ENCODE results near the gene ASTL.

ASTL gene

DNA sequence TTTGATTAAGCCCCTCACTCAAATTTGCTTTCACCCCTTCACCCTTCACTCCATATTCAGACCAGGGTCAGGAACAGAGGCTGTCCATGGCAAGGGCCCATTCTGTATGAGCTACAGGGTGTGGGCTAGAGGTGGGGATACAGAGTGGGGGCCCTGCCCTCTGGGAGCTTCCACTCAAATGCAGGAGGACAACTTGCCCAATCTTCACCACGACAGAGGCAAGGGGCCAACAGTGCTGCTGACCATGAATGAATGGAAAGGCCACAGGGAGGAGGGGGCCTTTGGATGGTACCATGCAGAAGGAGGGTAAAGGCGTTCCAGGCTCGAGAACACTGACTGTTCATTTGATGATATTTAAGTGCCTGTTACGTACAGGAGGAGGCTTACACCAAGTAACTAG lies 44.8 kb downstream of the ASTL start:
- POLR2A ChIA-PET: no interaction called here

GRCh38 chr2:96092951-96093350 lies 45.4 kb downstream of the ASTL start:
- CTCF ChIA-PET: interaction anchor here (1.8 to 3.2 kb wide), 2 partner anchors 24 to 45 kb away, joined by 5 to 8 read pairs; partner anchors contain the start of gene ASTL
- no peak for DNase-seq

More for the DNA sequence above, 44.8 kb downstream of the ASTL start:
- Histone ChIP-seq H3K27ac (ENCODE audit: insufficient read depth in 1 of 2, low read depth in 1 of 2, low read length in 2 of 2, poor library complexity in 1 of 2, severe bottlenecking in 2 of 2) (no peak overlapping the region), H3K9me3 (ENCODE audit: control extremely low read depth in 1 of 5, control insufficient read depth in 4 of 5, insufficient read depth in 2 of 5, low read depth in 1 of 5, low read length in 4 of 5) (no peaks in the 10 kb centered on the region), H3K36me3 (ENCODE audit: control insufficient read depth in 4 of 4, insufficient read depth in 4 of 4, low read length in 3 of 4) (no peaks in the 10 kb centered on the region), H3K27me3 (replicated peaks in 2 of 5; ENCODE audit: control insufficient read depth in 4 of 5, insufficient read depth in 5 of 5, low read length in 4 of 5) (no peaks in the 10 kb centered on the region), H3K4me3 (ENCODE audit: control insufficient read depth in 1 of 7, extremely low read depth in 1 of 7, insufficient read depth in 4 of 7, low read depth in 2 of 7, low read length in 6 of 7) (no peak overlapping the region), H3K4me1 (ENCODE audit: control extremely low read depth in 1 of 4, control insufficient read depth in 4 of 4, insufficient read depth in 4 of 4, low read length in 3 of 4) (no peaks in the 10 kb centered on the region)
- CTCF ChIA-PET: interaction anchor here (1.8 to 3.2 kb wide), 2 partner anchors 24 to 45 kb away, joined by 5 to 8 read pairs; partner anchors contain the start of gene ASTL
- WGBS (ENCODE audit: insufficient coverage): 100% methylated on average over 4 of the region's 4 CpGs
- DNase-seq: no peak

GRCh38 chr2:96092573-96092877 lies 45.8 kb downstream of the ASTL start:
- POLR2A ChIA-PET: no interaction called here
- WGBS (ENCODE audit: insufficient coverage): 97% methylated on average over 4 of the region's 4 CpGs
- H3K27me3 ChIP-seq (replicated peaks in 2 of 5; ENCODE audit: control insufficient read depth in 4 of 5, insufficient read depth in 5 of 5, low read length in 4 of 5): no peaks in the 10 kb centered on the region
- no peak overlapping the region for H3K4me3 ChIP-seq (ENCODE audit: control insufficient read depth in 1 of 7, extremely low read depth in 1 of 7, insufficient read depth in 4 of 7, low read depth in 2 of 7, low read length in 6 of 7)
- CTCF ChIA-PET: interaction anchor here (1.8 to 3.2 kb wide), 2 partner anchors 25 to 46 kb away, joined by 5 to 8 read pairs; partner anchors contain the start of gene ASTL
- no peak overlapping the region for H3K27ac ChIP-seq (ENCODE audit: insufficient read depth in 1 of 2, low read depth in 1 of 2, low read length in 2 of 2, poor library complexity in 1 of 2, severe bottlenecking in 2 of 2)
- DNase-seq: no peak
- no peaks in the 10 kb centered on the region for H3K9me3 ChIP-seq (ENCODE audit: control extremely low read depth in 1 of 5, control insufficient read depth in 4 of 5, insufficient read depth in 2 of 5, low read depth in 1 of 5, low read length in 4 of 5)
- no peaks in the 10 kb centered on the region for H3K36me3 ChIP-seq (ENCODE audit: control insufficient read depth in 4 of 4, insufficient read depth in 4 of 4, low read length in 3 of 4)
- no peaks in the 10 kb centered on the region for H3K4me1 ChIP-seq (ENCODE audit: control extremely low read depth in 1 of 4, control insufficient read depth in 4 of 4, insufficient read depth in 4 of 4, low read length in 3 of 4)

More at GRCh38 chr2:96092951-96093350, 45.4 kb downstream of the ASTL start:
- WGBS (ENCODE audit: insufficient coverage): 96% methylated on average over 3 of the region's 3 CpGs
- Histone ChIP-seq H3K36me3 (ENCODE audit: control insufficient read depth in 4 of 4, insufficient read depth in 4 of 4, low read length in 3 of 4) (no peaks in the 10 kb centered on the region), H3K4me3 (ENCODE audit: control insufficient read depth in 1 of 7, extremely low read depth in 1 of 7, insufficient read depth in 4 of 7, low read depth in 2 of 7, low read length in 6 of 7) (no peak overlapping the region), H3K9me3 (ENCODE audit: control extremely low read depth in 1 of 5, control insufficient read depth in 4 of 5, insufficient read depth in 2 of 5, low read depth in 1 of 5, low read length in 4 of 5) (no peaks in the 10 kb centered on the region), H3K27me3 (replicated peaks in 2 of 5; ENCODE audit: control insufficient read depth in 4 of 5, insufficient read depth in 5 of 5, low read length in 4 of 5) (no peaks in the 10 kb centered on the region), H3K4me1 (ENCODE audit: control extremely low read depth in 1 of 4, control insufficient read depth in 4 of 4, insufficient read depth in 4 of 4, low read length in 3 of 4) (no peaks in the 10 kb centered on the region), H3K27ac (ENCODE audit: insufficient read depth in 1 of 2, low read depth in 1 of 2, low read length in 2 of 2, poor library complexity in 1 of 2, severe bottlenecking in 2 of 2) (no peak overlapping the region)
- POLR2A ChIA-PET: no interaction called here

DNA sequence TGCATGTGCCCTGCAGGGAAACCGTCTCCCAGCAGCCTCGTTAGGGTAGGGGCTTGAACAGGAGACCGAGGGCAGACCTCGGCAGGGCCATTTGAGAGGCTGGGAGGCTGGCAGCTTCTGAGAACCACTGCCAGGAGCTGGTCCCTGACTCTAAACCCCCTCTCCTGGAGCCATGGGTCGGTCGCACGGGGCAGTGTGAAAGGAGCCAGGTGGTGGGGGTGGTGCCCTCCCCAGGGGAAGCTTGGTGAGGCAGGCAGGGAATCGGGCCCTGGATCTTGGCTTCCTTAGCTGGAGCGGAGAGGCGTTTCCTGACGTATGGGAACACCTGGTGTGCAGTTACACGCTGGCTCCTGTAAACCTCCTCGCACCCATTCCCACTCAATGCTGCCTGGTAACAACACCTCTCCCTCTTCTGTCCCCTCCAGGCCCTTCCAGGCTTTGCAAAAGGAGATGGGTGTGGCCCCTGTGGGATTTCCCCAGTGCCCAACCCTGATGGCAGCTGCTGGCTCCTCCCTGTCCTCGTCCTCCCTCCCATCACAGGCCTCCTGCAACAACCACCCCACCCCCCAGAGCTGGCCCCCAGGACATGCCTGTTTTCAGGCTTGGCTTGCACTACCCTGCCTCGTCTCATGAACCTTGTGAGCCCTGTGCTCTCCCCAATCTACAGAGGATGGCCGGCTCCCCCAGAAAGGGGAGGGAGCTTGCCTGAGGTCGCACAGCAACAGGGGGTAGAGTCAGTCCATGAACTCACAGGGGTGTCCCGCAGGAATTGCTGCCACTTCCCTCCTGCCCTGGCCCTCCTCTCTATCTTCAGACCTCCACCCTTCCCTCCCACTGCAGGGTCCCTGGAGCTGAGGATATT lies 46.4 kb downstream of the ASTL start:
- no peak overlapping the region for H3K4me3 ChIP-seq (ENCODE audit: control insufficient read depth in 1 of 7, extremely low read depth in 1 of 7, insufficient read depth in 4 of 7, low read depth in 2 of 7, low read length in 6 of 7)
- no peak overlapping the region for H3K27ac ChIP-seq (ENCODE audit: insufficient read depth in 1 of 2, low read depth in 1 of 2, low read length in 2 of 2, poor library complexity in 1 of 2, severe bottlenecking in 2 of 2)
- 96% methylated on average over 15 of the region's 18 CpGs for WGBS (ENCODE audit: insufficient coverage)
- H3K4me1 ChIP-seq (ENCODE audit: control extremely low read depth in 1 of 4, control insufficient read depth in 4 of 4, insufficient read depth in 4 of 4, low read length in 3 of 4): no peaks in the 10 kb centered on the region
- H3K36me3 ChIP-seq (ENCODE audit: control insufficient read depth in 4 of 4, insufficient read depth in 4 of 4, low read length in 3 of 4): no peaks in the 10 kb centered on the region
- H3K27me3 ChIP-seq (replicated peaks in 2 of 5; ENCODE audit: control insufficient read depth in 4 of 5, insufficient read depth in 5 of 5, low read length in 4 of 5): no peaks in the 10 kb centered on the region
- H3K9me3 ChIP-seq (ENCODE audit: control extremely low read depth in 1 of 5, control insufficient read depth in 4 of 5, insufficient read depth in 2 of 5, low read depth in 1 of 5, low read length in 4 of 5): no peaks in the 10 kb centered on the region
- ChIA-PET POLR2A (no interaction called here), CTCF (interaction anchor here (1.8 to 3.2 kb wide), 2 partner anchors 25 to 46 kb away, joined by 5 to 8 read pairs; partner anchors contain the start of gene ASTL)
- DNase-seq: no peak

DNA sequence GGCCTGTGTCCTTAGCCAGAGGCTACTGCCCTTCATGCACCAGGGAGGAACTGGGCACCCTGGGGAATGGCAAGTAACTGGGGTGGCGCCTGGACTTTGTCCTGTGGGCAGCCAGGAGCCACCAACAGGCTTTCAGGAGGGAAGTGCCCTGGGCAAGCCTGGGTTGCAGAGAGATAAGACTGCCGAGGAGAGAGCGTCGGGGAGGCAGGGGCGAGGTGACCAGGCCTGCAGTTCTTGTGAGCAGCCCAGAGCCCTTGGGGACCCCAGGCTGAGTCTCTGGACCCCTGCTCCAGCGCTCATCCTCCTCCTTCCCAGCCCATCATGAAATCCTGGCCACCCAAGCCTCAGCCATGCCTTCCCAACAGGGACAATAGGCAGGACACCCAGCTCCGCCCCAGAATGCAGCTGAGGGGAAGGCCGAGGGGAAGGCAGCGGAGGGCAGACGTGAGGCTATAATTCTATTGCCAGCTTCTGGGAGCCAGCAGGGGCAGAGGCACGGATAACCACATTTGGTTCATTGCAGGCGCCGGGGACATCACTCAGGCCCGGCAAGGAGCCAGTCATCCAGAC lies 47.1 kb downstream of the ASTL start:
- ChIA-PET POLR2A (no interaction called here), CTCF (interaction anchor here (1.1 to 3.2 kb wide), 2 partner anchors 11 to 26 kb away, joined by 3 to 8 read pairs; no protein-coding TSS in a partner anchor)
- no peak overlapping the region for H3K27ac ChIP-seq (ENCODE audit: insufficient read depth in 1 of 2, low read depth in 1 of 2, low read length in 2 of 2, poor library complexity in 1 of 2, severe bottlenecking in 2 of 2)
- H3K4me3 ChIP-seq (ENCODE audit: control insufficient read depth in 1 of 7, extremely low read depth in 1 of 7, insufficient read depth in 4 of 7, low read depth in 2 of 7, low read length in 6 of 7): no peak overlapping the region
- no peaks in the 10 kb centered on the region for H3K36me3 ChIP-seq (ENCODE audit: control insufficient read depth in 4 of 4, insufficient read depth in 4 of 4, low read length in 3 of 4)
- H3K4me1 ChIP-seq (ENCODE audit: control extremely low read depth in 1 of 4, control insufficient read depth in 4 of 4, insufficient read depth in 4 of 4, low read length in 3 of 4): no peaks in the 10 kb centered on the region
- WGBS (ENCODE audit: insufficient coverage): 96% methylated on average over 14 of the region's 14 CpGs
- no peaks in the 10 kb centered on the region for H3K27me3 ChIP-seq (replicated peaks in 2 of 5; ENCODE audit: control insufficient read depth in 4 of 5, insufficient read depth in 5 of 5, low read length in 4 of 5)
- DNase-seq: no peak
- H3K9me3 ChIP-seq (ENCODE audit: control extremely low read depth in 1 of 5, control insufficient read depth in 4 of 5, insufficient read depth in 2 of 5, low read depth in 1 of 5, low read length in 4 of 5): no peaks in the 10 kb centered on the region

GRCh38 chr2:96090196-96090926 lies 47.9 kb downstream of the ASTL start:
- Histone ChIP-seq H3K27ac (ENCODE audit: insufficient read depth in 1 of 2, low read depth in 1 of 2, low read length in 2 of 2, poor library complexity in 1 of 2, severe bottlenecking in 2 of 2) (no peak overlapping the region), H3K9me3 (ENCODE audit: control extremely low read depth in 1 of 5, control insufficient read depth in 4 of 5, insufficient read depth in 2 of 5, low read depth in 1 of 5, low read length in 4 of 5) (no peaks in the 10 kb centered on the region), H3K4me1 (ENCODE audit: control extremely low read depth in 1 of 4, control insufficient read depth in 4 of 4, insufficient read depth in 4 of 4, low read length in 3 of 4) (no peaks in the 10 kb centered on the region), H3K36me3 (ENCODE audit: control insufficient read depth in 4 of 4, insufficient read depth in 4 of 4, low read length in 3 of 4) (no peaks in the 10 kb centered on the region), H3K27me3 (replicated peaks in 2 of 5; ENCODE audit: control insufficient read depth in 4 of 5, insufficient read depth in 5 of 5, low read length in 4 of 5) (no peaks in the 10 kb centered on the region), H3K4me3 (ENCODE audit: control insufficient read depth in 1 of 7, extremely low read depth in 1 of 7, insufficient read depth in 4 of 7, low read depth in 2 of 7, low read length in 6 of 7) (no peak overlapping the region)
- POLR2A ChIA-PET: no interaction called here
- WGBS (ENCODE audit: insufficient coverage): 97% methylated on average over 12 of the region's 12 CpGs
- CTCF ChIA-PET: interaction anchor here (1.1 to 3.2 kb wide), 2 partner anchors 11 to 27 kb away, joined by 3 to 8 read pairs; no protein-coding TSS in a partner anchor
- no peak for DNase-seq
